K562 (cell line): ENCODE measurements around the gene RASIP1.

Experiments
- CEBPB ChIP-seq: fragments of 450-650 bp; IDR thresholded peaks from 2 replicates; pipeline ENCODE4 v1.6.1; 2016; ENCODE audit warnings: missing genetic modification characterization, missing compliant biosample characterization
- NRF1 ChIP-seq, 2 experiments: fragments of 450-650 bp; IDR thresholded peaks in 1 of 2; conservative IDR thresholded peaks in 1 of 2; 2 replicates each; pipeline ENCODE4 v1.6.1; 2014; ENCODE audit warnings: mild to moderate bottlenecking in 2 of 2
- PHF20 ChIP-seq: fragments of 450-650 bp; IDR thresholded peaks from 2 replicates; pipeline ENCODE4 v1.6.1; 2018; ENCODE audit not compliant: partially characterized antibody
- RCOR1 ChIP-seq, 2 experiments: IDR thresholded peaks; 2 replicates each; pipeline ENCODE4 v1.6.1; 2012; ENCODE audit warnings: low read depth in 2 of 2, low read length in 2 of 2, borderline replicate concordance in 1 of 2, improper control_type of control experiment in 1 of 2

DNA sequence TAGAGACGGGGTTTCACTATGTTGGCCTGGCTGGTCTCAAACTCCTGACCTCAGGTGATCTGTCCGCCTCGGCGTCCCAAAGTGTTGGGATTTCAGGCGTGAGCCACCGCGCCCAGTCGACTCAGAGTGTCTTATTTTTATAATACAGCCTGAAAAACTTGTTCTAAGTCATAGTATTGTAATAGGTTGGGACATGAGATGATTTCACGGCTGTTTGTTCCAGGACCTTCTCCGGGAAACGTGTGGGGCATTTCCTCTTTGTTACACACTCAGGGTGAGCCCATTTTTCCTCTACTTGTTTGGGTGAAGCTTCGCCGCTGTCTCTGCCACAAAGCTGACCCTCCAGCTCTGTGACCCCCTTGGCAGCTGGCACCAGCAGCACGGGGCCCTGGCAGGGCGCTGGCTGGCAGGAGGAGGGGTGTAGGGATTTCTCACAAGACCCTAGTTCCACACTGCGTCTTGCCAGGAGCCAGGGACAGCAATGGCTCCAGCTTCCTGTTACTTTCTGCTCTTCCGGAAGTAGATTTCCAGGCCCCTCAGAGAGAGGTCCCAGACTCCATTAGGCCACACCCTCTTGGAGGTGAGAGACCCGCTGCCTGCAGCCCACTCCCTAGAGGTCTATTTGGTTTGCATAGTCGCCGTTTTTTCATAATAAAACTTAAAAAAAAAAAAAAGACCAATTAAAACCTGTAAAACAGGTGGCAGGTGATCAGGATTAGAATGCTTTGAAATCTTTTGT, 30.5 kb upstream of the RASIP1 start:
- TF ChIP-seq PHF20 = no peak
- TF ChIP-seq RCOR1 (IDR thresholded peaks at IDR 0.05; ENCODE audit: borderline replicate concordance in 1 of 2, low read depth in 2 of 2, low read length in 2 of 2) = no peak
- TF ChIP-seq CEBPB = no peak
- TF ChIP-seq NRF1 (conservative IDR thresholded peaks at IDR 0.05 in 1 of 2, IDR thresholded peaks at IDR 0.05 in 1 of 2) = no peak
